HEK293 (cell line): ENCODE data around the gene PLEKHA7.

ENCODE experiments used
- CTCF ChIA-PET: fragments of 350-600 bp; formaldehyde crosslinking; extraction: SDS; loops from one replicate; lab custom pipeline; 2021; ENCODE audit warnings: antibody characterized with exemption; lab: Yijun Ruan, JAX
- POLR2A ChIA-PET: fragments of 300-600 bp; formaldehyde crosslinking; extraction: SDS; loops from one replicate; lab custom pipeline; 2020; ENCODE audit warnings: antibody characterized with exemption, inconsistent platforms; lab: Yijun Ruan, JAX
- H3K27ac ChIP-seq: fragments of 200-500 bp; sonication (Bioruptor generic); 2 replicates; pipeline ENCODE4 v1.5.1; 2014; ENCODE audit warnings: low read depth, low read length, control low read depth, inconsistent platforms; ENCODE audit errors: extremely low read depth
- H3K36me3 ChIP-seq, 2 experiments: fragments of 200-500 bp in 1 of 2; sonication (Bioruptor generic) in 1 of 2; 1 replicate in 1 of 2; 2 replicates in 1 of 2; pipeline ENCODE4 v1.5.1; 2014 to 2017; ENCODE audit warnings: inconsistent platforms in 2 of 2, low read length in 2 of 2; ENCODE audit not compliant: control insufficient read depth in 2 of 2, insufficient read depth in 1 of 2
- H3K4me1 ChIP-seq: fragments of 200-500 bp; sonication (Bioruptor generic); 2 replicates; pipeline ENCODE4 v1.5.1; 2014; ENCODE audit warnings: mild to moderate bottlenecking, low read length, inconsistent platforms; ENCODE audit not compliant: control insufficient read depth, insufficient read depth
- H3K4me3 ChIP-seq: 2 replicates; pipeline ENCODE4 v1.5.1; 2011; ENCODE audit warnings: low read depth, mild to moderate bottlenecking, control low read depth, low read length, moderate library complexity
- H3K9me3 ChIP-seq: fragments of 200-500 bp; sonication (Bioruptor generic); 2 replicates; pipeline ENCODE4 v1.5.1; 2014; ENCODE audit warnings: low read depth, low read length, inconsistent platforms; ENCODE audit not compliant: control insufficient read depth, insufficient read depth
- CTCF ChIP-seq: fragments of 450-650 bp; formaldehyde crosslinking; IDR thresholded peaks from 2 replicates; pipeline ENCODE4 v1.5.1; 2016; ENCODE audit warnings: missing biosample characterization, missing genetic modification characterization
- FEZF1 ChIP-seq: fragments of 450-650 bp; formaldehyde crosslinking; IDR thresholded peaks from 2 replicates; pipeline ENCODE4 v1.5.1; 2016; ENCODE audit warnings: missing biosample characterization, missing genetic modification characterization
- HIC1 ChIP-seq: fragments of 450-650 bp; formaldehyde crosslinking; IDR thresholded peaks from 2 replicates; pipeline ENCODE4 v1.5.1; 2016; ENCODE audit warnings: missing biosample characterization, missing genetic modification characterization
- SCRT1 ChIP-seq: fragments of 450-650 bp; formaldehyde crosslinking; IDR thresholded peaks from 2 replicates; pipeline ENCODE4 v1.5.1; 2016; ENCODE audit warnings: missing biosample characterization, missing genetic modification characterization, borderline replicate concordance
- SP7 ChIP-seq: fragments of 450-650 bp; formaldehyde crosslinking; IDR thresholded peaks from 2 replicates; pipeline ENCODE4 v1.5.1; 2016; ENCODE audit warnings: missing biosample characterization, missing genetic modification characterization
- ZBTB6 ChIP-seq: fragments of 450-650 bp; formaldehyde crosslinking; IDR thresholded peaks from 2 replicates; pipeline ENCODE4 v1.5.1; 2017; ENCODE audit warnings: missing biosample characterization, missing genetic modification characterization
- ZIC2 ChIP-seq: fragments of 450-650 bp; formaldehyde crosslinking; IDR thresholded peaks from 2 replicates; pipeline ENCODE4 v1.5.1; 2016; ENCODE audit warnings: missing biosample characterization, missing genetic modification characterization
- ZNF19 ChIP-seq: fragments of 450-650 bp; formaldehyde crosslinking; IDR thresholded peaks from 2 replicates; pipeline ENCODE4; 2016; ENCODE audit warnings: missing biosample characterization, missing genetic modification characterization, low read depth
- ZNF354C ChIP-seq: fragments of 450-650 bp; formaldehyde crosslinking; IDR thresholded peaks from 2 replicates; pipeline ENCODE4 v1.5.1; 2016; ENCODE audit warnings: missing biosample characterization, missing genetic modification characterization, low read depth, borderline replicate concordance
- ZNF366 ChIP-seq: fragments of 450-650 bp; formaldehyde crosslinking; conservative IDR thresholded peaks from 2 replicates; pipeline ENCODE4 v1.5.1; 2016; ENCODE audit warnings: missing biosample characterization, missing genetic modification characterization
- ZNF501 ChIP-seq: fragments of 450-650 bp; formaldehyde crosslinking; IDR thresholded peaks from 2 replicates; pipeline ENCODE4 v1.5.1; 2016; ENCODE audit warnings: missing biosample characterization, missing genetic modification characterization
- ZNF658 ChIP-seq: fragments of 450-650 bp; formaldehyde crosslinking; IDR thresholded peaks from 2 replicates; pipeline ENCODE4; 2016; ENCODE audit warnings: missing biosample characterization, missing genetic modification characterization
- ZNF785 ChIP-seq: fragments of 450-650 bp; formaldehyde crosslinking; IDR thresholded peaks from 2 replicates; pipeline ENCODE4 v1.5.1; 2016; ENCODE audit warnings: missing biosample characterization, missing genetic modification characterization
- ZNF792 ChIP-seq: fragments of 450-650 bp; formaldehyde crosslinking; IDR thresholded peaks from 2 replicates; pipeline ENCODE4 v1.5.1; 2016; ENCODE audit warnings: missing biosample characterization, missing genetic modification characterization
- TF ChIP-seq, protein P1 (sequence below): fragments of 450-650 bp; formaldehyde crosslinking; IDR thresholded peaks from 2 replicates; pipeline ENCODE4 v1.5.1; 2017; ENCODE audit warnings: missing biosample characterization, missing genetic modification characterization

PLEKHA7 gene

DNA sequence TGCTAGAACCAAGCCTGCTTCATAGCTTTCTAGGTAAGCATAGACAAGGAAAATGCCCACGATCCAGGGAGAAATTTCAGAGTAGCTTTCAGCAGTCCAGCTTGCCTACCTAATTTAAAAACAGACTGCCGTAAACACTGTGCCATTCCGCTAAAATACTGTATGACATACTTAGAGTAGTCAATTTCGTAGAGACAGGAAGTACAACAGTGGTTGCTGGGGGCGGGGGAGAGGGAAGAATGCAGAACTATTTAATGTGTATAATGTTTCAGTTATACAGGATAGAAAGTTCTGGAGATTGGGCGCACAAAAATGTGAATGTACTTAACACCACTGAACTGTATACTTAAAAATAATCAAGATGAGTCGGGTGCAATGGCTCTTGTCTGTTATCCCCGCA lies 219.1 kb downstream of the PLEKHA7 start (continued):
- TF ChIP-seq ZNF501 (tag by site-specific recombination): no peak
- TF ChIP-seq ZNF785: no peak
- TF ChIP-seq ZBTB6 (tag by site-specific recombination): no peak
- TF ChIP-seq HIC1 (tag by site-specific recombination): no peak

DNA sequence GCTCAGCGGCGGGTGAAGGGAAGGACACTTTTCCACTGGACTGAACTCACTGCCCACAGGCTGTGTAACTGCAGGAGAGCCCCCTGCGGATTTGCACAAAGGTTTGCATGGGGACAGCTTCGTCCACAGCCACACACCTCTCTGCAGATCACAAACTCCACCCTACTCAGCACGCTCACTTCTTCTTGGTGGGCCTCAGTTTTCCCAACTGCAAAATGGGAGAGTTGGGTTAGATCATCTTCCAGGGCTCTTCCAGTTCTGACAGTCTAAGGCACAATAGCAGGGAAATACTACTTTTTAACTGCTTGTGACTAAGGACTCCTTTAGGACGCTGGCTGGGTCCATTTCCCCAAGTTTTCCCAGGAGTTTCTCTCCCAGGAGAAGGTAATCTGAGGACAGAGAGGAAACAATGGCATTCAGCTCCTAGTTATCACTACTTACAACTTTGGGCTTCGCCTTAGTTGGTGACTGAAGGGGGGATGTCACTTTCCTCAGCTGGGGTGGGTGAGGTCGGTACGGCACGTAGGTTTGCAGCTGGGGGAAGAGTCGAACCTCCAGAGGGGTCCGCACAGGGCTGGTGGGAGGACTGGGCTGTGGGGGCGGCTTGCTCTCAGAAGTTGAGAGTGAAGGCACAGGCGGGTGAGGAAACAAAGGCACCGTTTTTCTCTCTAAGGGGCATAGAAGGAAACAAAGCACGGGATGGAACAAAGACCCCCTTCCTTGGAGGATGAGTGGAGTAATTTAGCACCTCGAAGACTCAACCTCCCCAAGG lies 220.0 kb downstream of the PLEKHA7 start:
- no peak overlapping the region for H3K4me3 ChIP-seq
- POLR2A ChIA-PET: no interaction called here
- H3K36me3 ChIP-seq: peaks cover 0 to 14% of the 10 kb centered on the region in 2 experiments; a peak in 2 of 3 replicates
- CTCF ChIA-PET: interaction anchor here (0.5 to 1.3 kb wide), 5 partner anchors 26 to 1928 kb away, joined by 3 to 6 read pairs (median 4); no protein-coding TSS in a partner anchor
- H3K4me1 ChIP-seq: no peaks in the 10 kb centered on the region
- no peak overlapping the region for H3K27ac ChIP-seq
- no peak for TF ChIP-seq ZNF19 (tag by site-specific recombination)
- TF ChIP-seq ZNF658 (tag by site-specific recombination): no peak
- TF ChIP-seq SP7: no peak
- no peak for TF ChIP-seq ZNF792
- no peak for TF ChIP-seq FEZF1 (tag by site-specific recombination)
- TF ChIP-seq, protein P1, sequence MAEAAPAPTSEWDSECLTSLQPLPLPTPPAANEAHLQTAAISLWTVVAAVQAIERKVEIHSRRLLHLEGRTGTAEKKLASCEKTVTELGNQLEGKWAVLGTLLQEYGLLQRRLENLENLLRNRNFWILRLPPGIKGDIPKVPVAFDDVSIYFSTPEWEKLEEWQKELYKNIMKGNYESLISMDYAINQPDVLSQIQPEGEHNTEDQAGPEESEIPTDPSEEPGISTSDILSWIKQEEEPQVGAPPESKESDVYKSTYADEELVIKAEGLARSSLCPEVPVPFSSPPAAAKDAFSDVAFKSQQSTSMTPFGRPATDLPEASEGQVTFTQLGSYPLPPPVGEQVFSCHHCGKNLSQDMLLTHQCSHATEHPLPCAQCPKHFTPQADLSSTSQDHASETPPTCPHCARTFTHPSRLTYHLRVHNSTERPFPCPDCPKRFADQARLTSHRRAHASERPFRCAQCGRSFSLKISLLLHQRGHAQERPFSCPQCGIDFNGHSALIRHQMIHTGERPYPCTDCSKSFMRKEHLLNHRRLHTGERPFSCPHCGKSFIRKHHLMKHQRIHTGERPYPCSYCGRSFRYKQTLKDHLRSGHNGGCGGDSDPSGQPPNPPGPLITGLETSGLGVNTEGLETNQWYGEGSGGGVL (tag by site-specific recombination): no peak
- no peak for TF ChIP-seq ZNF366 (tag by site-specific recombination)
- no peaks in the 10 kb centered on the region for H3K9me3 ChIP-seq

DNA sequence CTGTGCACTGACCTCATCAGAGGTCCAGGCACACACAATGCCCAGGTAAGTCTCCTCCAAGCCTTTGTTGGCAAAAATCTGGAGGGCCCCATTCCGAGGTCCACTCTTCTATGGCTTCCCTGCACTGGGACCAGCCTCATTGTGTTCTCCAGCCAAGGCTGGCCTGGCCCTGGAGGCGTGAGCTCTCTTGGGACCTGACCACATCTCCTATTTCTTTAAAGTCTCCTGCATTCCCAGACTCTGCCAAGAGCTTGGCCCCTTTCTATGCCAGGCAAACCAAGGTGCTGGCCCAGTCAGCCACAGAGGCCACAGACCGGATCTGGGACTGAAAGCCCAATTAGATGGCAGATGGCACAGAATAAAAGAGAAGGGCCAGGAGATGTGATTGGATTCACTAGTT lies 220.7 kb downstream of the PLEKHA7 start:
- CTCF ChIA-PET: interaction anchor here (1.3 kb wide), 2 partner anchors 8 to 27 kb away, joined by 4 read pairs; no protein-coding TSS in a partner anchor
- TF ChIP-seq CTCF (tag by site-specific recombination): no peak
- no peak for TF ChIP-seq ZNF354C
- TF ChIP-seq ZIC2 (tag by site-specific recombination): no peak
- no peak for TF ChIP-seq SCRT1

More for the DNA sequence above, 220.7 kb downstream of the PLEKHA7 start:
- H3K4me3 ChIP-seq: no peak overlapping the region
- H3K4me1 ChIP-seq: no peaks in the 10 kb centered on the region
- peaks cover 0 to 14% of the 10 kb centered on the region in 2 experiments; a peak in 2 of 3 replicates for H3K36me3 ChIP-seq
- H3K27ac ChIP-seq: no peak overlapping the region
- POLR2A ChIA-PET: no interaction called here
- H3K9me3 ChIP-seq: no peaks in the 10 kb centered on the region
